HepG2 (cell line): Measurements from ENCODE around the gene ATR. TPM values are rescaled to one million over a fixed set of nuclear protein-coding genes. Genes with fewer than 3 reads are reported as not detected.

Experiments used
- ASH2L ChIP-seq: fragments of 300-600, 200-600 bp; sonication (generic); IDR thresholded peaks from 2 replicates; pipeline ENCODE4 v1.7.0; 2017; ENCODE audit warnings: low read depth, mild to moderate bottlenecking, moderate library complexity, mixed read lengths, low read length; ENCODE audit not compliant: insufficient read length
- ATAD3A ChIP-seq: sonication (generic); formaldehyde crosslinking; IDR thresholded peaks from 2 replicates; pipeline ENCODE4 v1.4.0; 2020; ENCODE audit warnings: missing genetic modification reagents
- ATF7-NPFF ChIP-seq: sonication (generic); formaldehyde crosslinking; IDR thresholded peaks from 2 replicates; pipeline ENCODE4 v1.8.1; 2023; ENCODE audit warnings: mild to moderate bottlenecking, low read depth, missing genetic modification reagents, moderate library complexity
- CEBPB ChIP-seq: IDR thresholded peaks from 2 replicates; pipeline ENCODE4 v1.6.1; 2011; ENCODE audit warnings: low read depth, low read length, improper control_type of control experiment, borderline replicate concordance
- DNMT1 ChIP-seq: sonication (generic); formaldehyde crosslinking; IDR thresholded peaks from 2 replicates; pipeline ENCODE4 v1.5.1; 2020; ENCODE audit warnings: mild to moderate bottlenecking, missing genetic modification reagents
- HDAC2 ChIP-seq: sonication (generic); formaldehyde crosslinking; IDR thresholded peaks from 2 replicates; pipeline ENCODE4 v1.4.0; 2020; ENCODE audit warnings: missing genetic modification reagents
- JUNB ChIP-seq: sonication (generic); formaldehyde crosslinking; IDR thresholded peaks from 2 replicates; pipeline ENCODE4 v1.8.0; 2022; ENCODE audit warnings: missing genetic modification reagents, mild to moderate bottlenecking, borderline replicate concordance
- MED1 ChIP-seq: sonication (generic); formaldehyde crosslinking; IDR thresholded peaks from 2 replicates; pipeline ENCODE4 v1.4.0; 2020; ENCODE audit warnings: missing genetic modification reagents
- MED8 ChIP-seq: sonication (generic); formaldehyde crosslinking; IDR thresholded peaks from 2 replicates; pipeline ENCODE4 v1.8.1; 2023; ENCODE audit warnings: mild to moderate bottlenecking, missing genetic modification reagents; ENCODE audit not compliant: insufficient replicate concordance
- NFKBIZ ChIP-seq: IDR thresholded peaks from 2 replicates; pipeline ENCODE4 v1.6.1; 2018; ENCODE audit warnings: missing genetic modification reagents, missing compliant biosample characterization
- PCBP2 ChIP-seq: fragments of 200-400 bp; formaldehyde crosslinking; optimal IDR thresholded peaks from 2 replicates; pipeline ENCODE3; 2018; ENCODE audit warnings: low read length, low read depth; ENCODE audit not compliant: poor library complexity, severe bottlenecking
- PHF21A ChIP-seq: sonication (generic); formaldehyde crosslinking; IDR thresholded peaks from 2 replicates; pipeline ENCODE4 v1.5.0; 2020; ENCODE audit warnings: mild to moderate bottlenecking, missing genetic modification reagents
- SP140L ChIP-seq: sonication (generic); formaldehyde crosslinking; IDR thresholded peaks from 2 replicates; pipeline ENCODE4 v1.4.0; 2020; ENCODE audit warnings: missing genetic modification reagents, borderline replicate concordance
- THAP11 ChIP-seq: IDR thresholded peaks from 2 replicates; pipeline ENCODE4 v1.6.1; 2016; ENCODE audit warnings: missing biosample characterization, missing genetic modification reagents
- ZBTB38 ChIP-seq: sonication (generic); formaldehyde crosslinking; IDR thresholded peaks from 2 replicates; pipeline ENCODE4 v1.5.1; 2020; ENCODE audit warnings: mild to moderate bottlenecking, missing genetic modification reagents
- ZFP36L2 ChIP-seq: sonication (generic); formaldehyde crosslinking; IDR thresholded peaks from 2 replicates; pipeline ENCODE4 v1.4.0; 2020; ENCODE audit warnings: missing genetic modification reagents
- ZKSCAN8 ChIP-seq: IDR thresholded peaks from 2 replicates; pipeline ENCODE4 v1.6.1; 2016; ENCODE audit warnings: borderline replicate concordance, missing genetic modification reagents, missing compliant biosample characterization
- ZNF136 ChIP-seq: sonication (generic); formaldehyde crosslinking; IDR thresholded peaks from 2 replicates; pipeline ENCODE4 v1.8.1; 2022; ENCODE audit warnings: low read depth, mild to moderate bottlenecking, moderate library complexity, missing genetic modification reagents
- ZNF180 ChIP-seq: sonication (generic); formaldehyde crosslinking; IDR thresholded peaks from 2 replicates; pipeline ENCODE4 v1.4.0; 2020; ENCODE audit warnings: low read depth, missing genetic modification reagents, borderline replicate concordance
- ZNF24 ChIP-seq: fragments of 450-650 bp; IDR thresholded peaks from 2 replicates; pipeline ENCODE4 v1.6.1; 2017; ENCODE audit warnings: antibody characterized with exemption, mild to moderate bottlenecking
- ZNF343 ChIP-seq: sonication (generic); formaldehyde crosslinking; IDR thresholded peaks from 2 replicates; pipeline ENCODE4 v1.4.0; 2020; ENCODE audit warnings: mild to moderate bottlenecking, missing genetic modification reagents
- ZNF350 ChIP-seq: sonication (generic); formaldehyde crosslinking; IDR thresholded peaks from 2 replicates; pipeline ENCODE4 v1.4.0; 2020; ENCODE audit warnings: mild to moderate bottlenecking, low read depth, missing genetic modification reagents, borderline replicate concordance
- ZNF496 ChIP-seq: sonication (generic); formaldehyde crosslinking; IDR thresholded peaks from 2 replicates; pipeline ENCODE4 v1.8.1; 2023; ENCODE audit warnings: mild to moderate bottlenecking, moderate library complexity, missing genetic modification reagents; ENCODE audit not compliant: insufficient replicate concordance
- ZNF749 ChIP-seq: sonication (generic); formaldehyde crosslinking; IDR thresholded peaks from 2 replicates; pipeline ENCODE4 v1.8.0; 2022; ENCODE audit warnings: mild to moderate bottlenecking, missing genetic modification reagents, moderate library complexity, borderline replicate concordance
- ZSCAN29 ChIP-seq: sonication (generic); formaldehyde crosslinking; conservative IDR thresholded peaks from 2 replicates; pipeline ENCODE4 v1.4.0; 2020; ENCODE audit warnings: mild to moderate bottlenecking, missing genetic modification reagents
- polyA plus RNA-seq, 8 experiments: library from polyadenylated mRNA; depleted of rRNA in 3 of 8; stranded (reverse) in 7 of 8; unstranded in 1 of 8; fragments of >200 nt; fragmentation: Illumina TruSeq in 4 of 8; extraction: Trizol in 4 of 8; gene quantifications; 2 replicates each; pipeline versions ENCODE4 v1.2.1 to v1.2.3, GENCODE V29; 2011 to 2016; ENCODE audit warnings: low read depth in 4 of 8, missing spikeins in 1 of 8, mixed read lengths in 1 of 8; ENCODE audit not compliant: insufficient read depth in 1 of 8
- total RNA-seq, 5 experiments: library from RNA; depleted of rRNA; stranded (reverse); fragments of >200 nt; fragmentation: Illumina TruSeq; extraction: Trizol; gene quantifications; 2 replicates each; pipeline ENCODE4 v1.2.3, GENCODE V29; 2016; ENCODE audit warnings: low read depth in 1 of 5
- TF ChIP-seq, protein P1 (sequence below): sonication (generic); IDR thresholded peaks from 2 replicates; pipeline ENCODE4 v1.6.1; 2016; ENCODE audit warnings: low read depth, borderline replicate concordance
- TF ChIP-seq, protein P2 (sequence below): sonication (generic); formaldehyde crosslinking; IDR thresholded peaks from 2 replicates; pipeline ENCODE4 v1.4.0; 2020; ENCODE audit warnings: mild to moderate bottlenecking, missing genetic modification reagents
- TF ChIP-seq, protein P3 (sequence below): sonication (generic); formaldehyde crosslinking; IDR thresholded peaks from 2 replicates; pipeline ENCODE4 v1.8.0; 2022; ENCODE audit warnings: mild to moderate bottlenecking, missing genetic modification reagents, moderate library complexity

Gene ATR
- total and polyA plus RNA-seq, 2 of the 13 experiments (the other 11 are each of a cell fraction or from before 2014, with no cell fraction given): 6.6 to 17.0 TPM

DNA sequence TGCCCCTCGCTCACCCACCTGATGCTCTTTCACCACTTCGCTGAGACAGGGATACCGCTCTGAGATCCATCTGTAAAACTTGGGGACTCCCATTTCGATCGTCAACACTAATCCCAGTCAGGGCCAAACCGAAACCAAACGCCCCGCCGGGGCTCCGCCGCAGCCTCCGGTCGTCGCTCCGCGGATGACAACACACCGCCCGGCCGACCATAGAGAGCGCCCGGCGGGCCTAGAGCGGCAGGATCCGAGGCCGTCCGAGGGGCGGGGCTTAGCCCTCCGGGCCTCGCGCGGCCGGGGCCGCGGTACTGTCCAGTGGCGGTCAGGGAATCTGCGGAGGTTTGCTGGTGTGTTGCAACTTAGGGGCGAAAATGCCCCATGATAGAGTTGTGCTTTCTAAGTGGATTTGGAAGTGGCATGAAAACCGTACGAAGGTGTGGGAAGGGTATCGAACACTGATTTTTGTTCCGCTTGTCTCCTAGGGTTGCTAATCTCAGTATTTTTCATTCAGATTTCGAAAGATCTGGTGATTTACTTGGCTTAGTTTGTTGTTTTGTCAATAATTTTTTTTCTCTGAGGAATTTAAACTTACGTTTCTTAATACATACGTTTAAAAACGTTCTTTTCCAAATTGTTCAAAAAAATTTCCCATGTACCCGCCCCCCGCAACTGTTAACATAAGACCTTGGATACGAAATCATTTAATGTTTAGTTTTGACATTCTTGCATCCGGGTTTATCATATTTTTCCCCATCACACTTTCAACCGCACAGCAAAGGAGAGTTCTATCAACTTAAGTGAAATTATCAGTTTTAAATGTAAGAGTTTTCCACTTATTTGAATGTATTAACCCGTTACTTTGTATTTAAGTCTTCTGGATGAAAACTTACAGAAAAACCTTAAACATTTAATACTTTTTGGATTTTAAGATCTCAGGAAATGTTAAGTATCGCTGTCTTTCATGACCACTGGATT, 130.4 kb downstream of the ATR start, which contains the start of gene XRN1 (continued):
- 0 out of 2 replicates have a peak, but pooled peaks have one; percentile 46 for TF ChIP-seq ZSCAN29 (CRISPR knock-in tag)
- peak; percentile 52; the same call in 1 of the 2 replicates for TF ChIP-seq ZBTB38 (CRISPR knock-in tag)
- peak; percentile 88 for TF ChIP-seq THAP11
- TF ChIP-seq MED8 (CRISPR knock-in tag): peak; percentile 30
- TF ChIP-seq ZNF24: no peak
- peak; percentile 64; the same call in 1 of the 2 replicates for TF ChIP-seq ZNF350
- TF ChIP-seq, protein P1, sequence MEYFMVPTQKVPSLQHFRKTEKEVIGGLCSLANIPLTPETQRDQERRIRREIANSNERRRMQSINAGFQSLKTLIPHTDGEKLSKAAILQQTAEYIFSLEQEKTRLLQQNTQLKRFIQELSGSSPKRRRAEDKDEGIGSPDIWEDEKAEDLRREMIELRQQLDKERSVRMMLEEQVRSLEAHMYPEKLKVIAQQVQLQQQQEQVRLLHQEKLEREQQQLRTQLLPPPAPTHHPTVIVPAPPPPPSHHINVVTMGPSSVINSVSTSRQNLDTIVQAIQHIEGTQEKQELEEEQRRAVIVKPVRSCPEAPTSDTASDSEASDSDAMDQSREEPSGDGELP: no peak
- 0 out of 2 replicates have a peak, but pooled peaks have one; percentile 64 for TF ChIP-seq NFKBIZ (CRISPR knock-in tag)
- TF ChIP-seq, protein P2, sequence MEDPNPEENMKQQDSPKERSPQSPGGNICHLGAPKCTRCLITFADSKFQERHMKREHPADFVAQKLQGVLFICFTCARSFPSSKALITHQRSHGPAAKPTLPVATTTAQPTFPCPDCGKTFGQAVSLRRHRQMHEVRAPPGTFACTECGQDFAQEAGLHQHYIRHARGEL (CRISPR knock-in tag): no peak
- TF ChIP-seq CEBPB: peak; percentile 95
- TF ChIP-seq DNMT1 (CRISPR knock-in tag): 0 out of 2 replicates have a peak, but pooled peaks have one; percentile 25
- TF ChIP-seq, protein P3, sequence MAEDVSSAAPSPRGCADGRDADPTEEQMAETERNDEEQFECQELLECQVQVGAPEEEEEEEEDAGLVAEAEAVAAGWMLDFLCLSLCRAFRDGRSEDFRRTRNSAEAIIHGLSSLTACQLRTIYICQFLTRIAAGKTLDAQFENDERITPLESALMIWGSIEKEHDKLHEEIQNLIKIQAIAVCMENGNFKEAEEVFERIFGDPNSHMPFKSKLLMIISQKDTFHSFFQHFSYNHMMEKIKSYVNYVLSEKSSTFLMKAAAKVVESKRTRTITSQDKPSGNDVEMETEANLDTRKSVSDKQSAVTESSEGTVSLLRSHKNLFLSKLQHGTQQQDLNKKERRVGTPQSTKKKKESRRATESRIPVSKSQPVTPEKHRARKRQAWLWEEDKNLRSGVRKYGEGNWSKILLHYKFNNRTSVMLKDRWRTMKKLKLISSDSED: no peak
- peak; percentile 21; the same call in 1 of the 2 replicates for TF ChIP-seq ZKSCAN8 (CRISPR knock-in tag)
- TF ChIP-seq ZNF343 (CRISPR knock-in tag): 0 out of 2 replicates have a peak, but pooled peaks have one; percentile 43
- no peak for TF ChIP-seq PCBP2
- peak; percentile 42; the same call in 1 of the 2 replicates for TF ChIP-seq ZNF749
- TF ChIP-seq SP140L (CRISPR knock-in tag): 0 out of 2 replicates have a peak, but pooled peaks have one; percentile 55
- TF ChIP-seq PHF21A (CRISPR knock-in tag): peak; percentile 46; the same call in 1 of the 2 replicates
- TF ChIP-seq ZNF136 (CRISPR knock-in tag): 0 out of 2 replicates have a peak, but pooled peaks have one; percentile 62
- no peak for TF ChIP-seq ATAD3A (CRISPR knock-in tag)
- TF ChIP-seq ZFP36L2 (CRISPR knock-in tag): no peak
- peak; percentile 50; the same call in 1 of the 2 replicates for TF ChIP-seq HDAC2 (CRISPR knock-in tag)
- peak; percentile 36; the same call in 1 of the 2 replicates for TF ChIP-seq ATF7-NPFF (CRISPR knock-in tag)
- peak; percentile 44 for TF ChIP-seq MED1 (CRISPR knock-in tag)
- TF ChIP-seq ASH2L: peak; percentile 99
- no peak for TF ChIP-seq JUNB
- no peak for TF ChIP-seq ZNF496
- TF ChIP-seq ZNF180 (CRISPR knock-in tag): no peak
